Smooth muscle cell (in vitro differentiated cells): ENCODE measurements around the gene FRMPD2. TPM values are rescaled to one million over a fixed set of nuclear protein-coding genes. Genes with fewer than 3 reads are reported as not detected.

Experiments used
- DNase-seq: peaks from one replicate; lab custom pipeline; 2025; ENCODE audit not compliant: unreplicated experiment; lab: John Stamatoyannopoulos, UW
- H2AFZ ChIP-seq: fragments of 200-600 bp; sonication (generic); 2 replicates; pipeline ENCODE4 v1.6.0; 2016; ENCODE audit warnings: antibody characterized with exemption, low read depth, mild to moderate bottlenecking
- H3F3A ChIP-seq: fragments of 200-600 bp; sonication (generic); 2 replicates; pipeline ENCODE4 v1.6.0; 2017; ENCODE audit warnings: antibody characterized with exemption, low read depth
- H3K27ac ChIP-seq: fragments of 200-600 bp; sonication (generic); 2 replicates; pipeline ENCODE4 v1.5.1; 2016; ENCODE audit warnings: low read depth, mild to moderate bottlenecking
- H3K27me3 ChIP-seq: fragments of 200-600 bp; sonication (generic); 2 replicates; pipeline ENCODE4 v1.6.1; 2016; ENCODE audit warnings: low read depth, mild to moderate bottlenecking
- H3K36me3 ChIP-seq: fragments of 200-600 bp; sonication (generic); 2 replicates; pipeline ENCODE4 v1.5.1; 2016; ENCODE audit warnings: low read depth
- H3K4me1 ChIP-seq: fragments of 200-600 bp; sonication (generic); 2 replicates; pipeline ENCODE4 v1.5.1; 2016; ENCODE audit warnings: low read depth
- H3K4me2 ChIP-seq: fragments of 200-600 bp; sonication (generic); 2 replicates; pipeline ENCODE4 v1.6.0; 2016; ENCODE audit warnings: mild to moderate bottlenecking
- H3K4me3 ChIP-seq: fragments of 200-600 bp; sonication (generic); 2 replicates; pipeline ENCODE4 v1.5.1; 2016; ENCODE audit warnings: mild to moderate bottlenecking
- H3K79me2 ChIP-seq: fragments of 200-600 bp; sonication (generic); 2 replicates; pipeline ENCODE4 v1.6.0; 2016; ENCODE audit warnings: low read depth, mild to moderate bottlenecking
- H3K9ac ChIP-seq: fragments of 200-600 bp; sonication (generic); 2 replicates; pipeline ENCODE4 v1.6.0; 2016; ENCODE audit warnings: low read depth
- H3K9me3 ChIP-seq: fragments of 200-600 bp; sonication (generic); replicated peaks from 2 replicates; pipeline ENCODE4 v1.5.1; 2016; ENCODE audit warnings: low read depth
- H4K20me1 ChIP-seq: fragments of 200-600 bp; sonication (generic); 2 replicates; pipeline ENCODE4 v1.6.0; 2016; ENCODE audit warnings: low read depth
- CTCF ChIP-seq: fragments of 200-600 bp; sonication (generic); IDR thresholded peaks from 2 replicates; pipeline ENCODE4 v1.5.1; 2017; ENCODE audit warnings: borderline replicate concordance, mild to moderate bottlenecking, antibody characterized with exemption; ENCODE audit not compliant: insufficient read depth, poor library complexity, severe bottlenecking
- WGBS: methylation state at CpG from one replicate; pipeline ENCODE4 v1.1.7; 2016; ENCODE audit warnings: low lambda C conversion rate; 5-methylcytosine and 5-hydroxymethylcytosine counted together
- polyA plus RNA-seq: library from polyadenylated mRNA; unstranded; fragments of >200 nt; fragmentation: Nextera tagmentation; extraction: Ambion mirVana; gene quantifications from 2 replicates; pipeline ENCODE4 v1.2.1, GENCODE V29; 2016
- total RNA-seq: library from RNA; depleted of rRNA; stranded (reverse); fragments of >200 nt; gene quantifications from 2 replicates; pipeline ENCODE4 v1.2.3, GENCODE V29; 2014

Gene FRMPD2
- total and polyA plus RNA-seq, 2 experiments from 2014 or later = 0.18 TPM; not detected in 1

- Histone ChIP-seq H3K9ac (no peak overlapping the region), H3K4me3 (no peak overlapping the region), H4K20me1 (no peaks in the 10 kb centered on the region), H3K4me2 (no peak overlapping the region), H3F3A (no peaks in the 10 kb centered on the region), H3K79me2 (no peaks in the 10 kb centered on the region), H3K4me1 (peaks cover 14% of the 10 kb centered on the region), H3K27ac (no peak overlapping the region), H3K9me3 (no peaks in the 10 kb centered on the region), H2AFZ (no peak overlapping the region), H3K27me3 (no peaks in the 10 kb centered on the region), H3K36me3 (no peaks in the 10 kb centered on the region)
- WGBS = 89% methylated on average over 2 of the region's 2 CpGs
- no peak for TF ChIP-seq CTCF
- DNase-seq = no peak
Measured at GRCh38 chr10:48273741-48274140, 755 bp downstream of the FRMPD2 start.

DNA sequence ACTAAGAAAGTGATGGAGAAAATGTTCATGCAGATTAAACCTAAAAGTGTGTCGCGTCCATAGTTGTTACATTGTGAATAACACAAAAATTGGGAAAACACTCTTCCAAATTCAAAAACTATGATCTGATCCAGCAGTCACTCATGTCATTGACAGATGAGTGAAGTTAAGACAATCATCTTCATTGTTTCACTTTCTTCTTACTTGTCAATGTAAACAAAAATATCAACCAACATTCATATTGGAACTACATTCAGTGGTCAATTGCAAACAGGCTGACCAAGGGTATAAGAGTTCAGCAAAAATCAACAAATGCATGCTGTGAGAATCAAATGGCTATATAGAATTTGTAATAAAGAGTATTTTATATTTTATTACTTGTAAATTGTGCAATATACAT is 1.8 kb downstream of the FRMPD2 start:
- Histone ChIP-seq H3K27ac (no peak overlapping the region), H3K36me3 (no peaks in the 10 kb centered on the region), H3K9ac (no peak overlapping the region), H3K79me2 (no peaks in the 10 kb centered on the region), H4K20me1 (no peaks in the 10 kb centered on the region), H3F3A (no peaks in the 10 kb centered on the region), H3K4me3 (no peak overlapping the region), H3K9me3 (no peaks in the 10 kb centered on the region), H3K27me3 (no peaks in the 10 kb centered on the region), H3K4me2 (no peak overlapping the region), H3K4me1 (peaks cover 14% of the 10 kb centered on the region), H2AFZ (no peak overlapping the region)
- 100% methylated on average over 2 of the region's 2 CpGs for WGBS
- TF ChIP-seq CTCF = no peak
- no peak for DNase-seq

DNA sequence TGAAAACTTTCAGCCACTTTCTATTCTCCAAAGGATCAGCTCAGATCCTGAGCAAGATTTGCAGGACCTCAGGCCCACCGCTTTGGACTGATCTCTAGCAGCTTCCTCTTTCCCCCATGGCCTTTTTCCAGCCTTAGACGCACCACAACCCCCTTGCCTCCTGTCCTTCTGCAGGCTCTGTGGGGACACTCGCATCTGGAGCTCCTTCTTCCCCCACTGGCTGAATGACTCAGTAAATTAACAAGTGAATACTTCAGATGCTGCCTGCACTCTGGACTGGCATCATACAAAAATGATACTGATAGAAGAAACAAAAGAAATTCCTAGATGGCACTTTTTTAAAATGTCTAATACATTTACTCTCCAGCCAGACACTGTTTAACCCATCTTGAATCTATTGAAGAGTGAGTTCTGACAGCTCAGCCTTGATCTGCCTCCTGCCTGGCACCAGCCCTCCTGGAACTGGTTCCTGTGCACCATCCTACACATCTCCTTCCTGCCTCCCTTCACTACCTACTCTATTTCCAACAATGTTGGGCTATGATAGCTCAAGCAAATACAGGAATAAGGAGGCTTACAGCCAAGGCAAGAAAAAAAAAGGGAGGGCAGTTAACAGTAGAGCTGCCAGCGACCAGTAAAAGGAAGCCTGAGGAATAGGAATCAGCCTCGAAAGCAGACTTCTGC is 3.3 kb downstream of the FRMPD2 start:
- Histone ChIP-seq H3K9me3 (no peaks in the 10 kb centered on the region), H3K36me3 (no peaks in the 10 kb centered on the region), H3K4me3 (no peak overlapping the region), H4K20me1 (no peaks in the 10 kb centered on the region), H3K27me3 (no peaks in the 10 kb centered on the region), H3F3A (no peaks in the 10 kb centered on the region), H3K4me2 (no peak overlapping the region), H3K9ac (no peak overlapping the region), H3K27ac (no peak overlapping the region), H2AFZ (no peak overlapping the region), H3K4me1 (peaks cover 14% of the 10 kb centered on the region), H3K79me2 (no peaks in the 10 kb centered on the region)
- no peak for TF ChIP-seq CTCF
- DNase-seq = no peak
- WGBS = 80% methylated on average over 5 of the region's 5 CpGs

GRCh38 chr10:48266528-48266927 is 8.0 kb downstream of the FRMPD2 start:
- Histone ChIP-seq H3K27ac (no peak overlapping the region), H3K4me2 (no peak overlapping the region), H3K36me3 (no peaks in the 10 kb centered on the region), H3K4me1 (no peaks in the 10 kb centered on the region), H3K79me2 (no peaks in the 10 kb centered on the region), H2AFZ (no peak overlapping the region), H3K4me3 (no peak overlapping the region), H3K9ac (no peak overlapping the region), H3K9me3 (no peaks in the 10 kb centered on the region), H3K27me3 (no peaks in the 10 kb centered on the region), H3F3A (no peaks in the 10 kb centered on the region), H4K20me1 (no peaks in the 10 kb centered on the region)
- WGBS = 88% methylated on average over 4 of the region's 4 CpGs
- TF ChIP-seq CTCF = no peak
- DNase-seq = no peak
